K562 (cell line): ENCODE results near the gene RAB6A. TPM values are rescaled to one million over a fixed set of nuclear protein-coding genes. Genes with fewer than 3 reads are reported as not detected.

Experiments used
- ATAC-seq: fragments of 200-7000 bp; cut with Tn5 transposase; 3 replicates; pipeline ENCODE4 v1.9.1; 2020; ENCODE audit warnings: moderate library complexity
- BruUV-seq: library from RNA; stranded (reverse); fragments of 400-500 nt; replicated peaks from 2 replicates; lab custom pipeline; 2021; lab: Mats Ljungman, UMichigan
- CTCF ChIA-PET: fragments of 300-600 bp; formaldehyde crosslinking; extraction: SDS; loops from one replicate; lab custom pipeline; 2021; ENCODE audit warnings: low intra/inter-chr PET ratio; lab: Yijun Ruan, JAX
- POLR2A ChIA-PET: fragments of 300-600, 350-650 bp; sonication (Branson Sonifier 250); formaldehyde crosslinking; extraction: SDS; loops from one replicate; lab custom pipeline; 2021; ENCODE audit warnings: antibody characterized with exemption, inconsistent platforms; lab: Yijun Ruan, JAX
- DNase-seq, 4 experiments: peaks; one replicate each; pipeline versions ENCODE4 v3.0.0 to v3.0.0-alpha.2; 2011 to 2018; ENCODE audit warnings: low spot score in 3 of 4, mixed read lengths in 3 of 4; ENCODE audit errors: extremely low read depth in 1 of 4
- FAIRE-seq: peaks from 2 replicates; lab custom pipeline; 2011; peaks lifted over from hg19 to GRCh38; lab: Jason Lieb, UNC
- H2AFZ ChIP-seq: 2 replicates; pipeline ENCODE4 v1.6.0; 2011; ENCODE audit warnings: low read depth, low read length, control low read depth, inconsistent platforms
- H3K27ac ChIP-seq: fragments of 200-600 bp; 3 replicates; pipeline ENCODE4 v1.8.0; 2011; ENCODE audit warnings: low read depth, mild to moderate bottlenecking, control low read depth, inconsistent platforms, low read length, moderate library complexity, mixed read lengths; ENCODE audit errors: extremely low read depth
- H3K27me3 ChIP-seq, 2 experiments: fragments of 300-600 bp in 1 of 2; 2 replicates in 1 of 2; 3 replicates in 1 of 2; pipeline versions ENCODE4 v1.6.0 to v1.8.0; 2011; ENCODE audit warnings: inconsistent platforms in 2 of 2, low read length in 2 of 2, mild to moderate bottlenecking in 1 of 2, mixed read lengths in 1 of 2, moderate library complexity in 1 of 2; ENCODE audit not compliant: control insufficient read depth in 2 of 2, insufficient read depth in 2 of 2
- H3K36me3 ChIP-seq: fragments of 300-600 bp; 3 replicates; pipeline ENCODE4 v1.8.0; 2011; ENCODE audit warnings: mild to moderate bottlenecking, low read length, inconsistent platforms; ENCODE audit not compliant: control insufficient read depth, insufficient read depth
- H3K4me1 ChIP-seq, 2 experiments: fragments of 200-600 bp in 1 of 2; replicated peaks in 1 of 2; 2 replicates in 1 of 2; 3 replicates in 1 of 2; pipeline versions ENCODE4 v1.5.1 to v1.8.0; 2011; ENCODE audit warnings: inconsistent platforms in 2 of 2, low read length in 2 of 2, mild to moderate bottlenecking in 1 of 2, mixed read lengths in 1 of 2, moderate library complexity in 1 of 2; ENCODE audit not compliant: control insufficient read depth in 2 of 2, insufficient read depth in 2 of 2
- H3K4me2 ChIP-seq: 2 replicates; pipeline ENCODE4 v1.6.1; 2011; ENCODE audit warnings: low read length, control low read depth, inconsistent platforms, mixed read lengths; ENCODE audit not compliant: insufficient read depth
- H3K4me3 ChIP-seq: fragments of 200-600 bp; sonication (generic), shearing (Covaris generic); 2 replicates; pipeline ENCODE4 v1.5.1; 2016; ENCODE audit warnings: control low read depth, inconsistent platforms
- H3K79me2 ChIP-seq: fragments of 200-600 bp; 3 replicates; pipeline ENCODE4 v1.8.0; 2011; ENCODE audit warnings: low read length, inconsistent platforms; ENCODE audit not compliant: control insufficient read depth, insufficient read depth
- H3K9ac ChIP-seq, 2 experiments: 2 replicates each; pipeline versions ENCODE4 v1.6.0 to v1.6.1; 2011; ENCODE audit warnings: low read depth in 2 of 2, low read length in 2 of 2, control low read depth in 1 of 2, inconsistent platforms in 1 of 2, mild to moderate bottlenecking in 1 of 2, mixed read lengths in 1 of 2; ENCODE audit not compliant: insufficient read depth in 1 of 2
- H3K9me1 ChIP-seq: one replicate; pipeline ENCODE4 v1.6.0; 2011; ENCODE audit warnings: inconsistent platforms, mild to moderate bottlenecking, low read length, moderate library complexity; ENCODE audit not compliant: control insufficient read depth, insufficient read depth
- H3K9me3 ChIP-seq: replicated peaks from 2 replicates; pipeline ENCODE4 v1.5.1; 2011; ENCODE audit warnings: low read depth, low read length, inconsistent platforms; ENCODE audit not compliant: control insufficient read depth, insufficient read depth
- H4K20me1 ChIP-seq: replicated peaks from 2 replicates; pipeline ENCODE4 v1.6.1; 2011; ENCODE audit warnings: low read length, inconsistent platforms, mixed read lengths; ENCODE audit not compliant: control insufficient read depth, insufficient read depth
- ARID1B ChIP-seq: fragments of 450-650 bp; IDR thresholded peaks from 2 replicates; pipeline ENCODE4 v1.6.1; 2016; ENCODE audit warnings: antibody characterized with exemption, mild to moderate bottlenecking, inconsistent platforms
- ATF3 ChIP-seq, 2 experiments: fragments of 450-650 bp in 1 of 2; sonication (generic) in 1 of 2; formaldehyde crosslinking in 1 of 2; IDR thresholded peaks in 1 of 2; conservative IDR thresholded peaks in 1 of 2; 2 replicates each; pipeline versions ENCODE4 v1.6.1 to v1.8.1; 2016 to 2023; ENCODE audit warnings: mild to moderate bottlenecking in 2 of 2, moderate library complexity in 2 of 2, inconsistent platforms in 1 of 2, missing genetic modification reagents in 1 of 2
- DDX20 ChIP-seq: fragments of 450-650 bp; IDR thresholded peaks from 2 replicates; pipeline ENCODE4 v1.6.1; 2016; ENCODE audit warnings: missing genetic modification characterization, low read depth, mild to moderate bottlenecking, missing compliant biosample characterization, moderate library complexity
- DPF2 ChIP-seq: fragments of 450-650 bp; IDR thresholded peaks from 2 replicates; pipeline ENCODE4 v1.6.1; 2016
- MTF1 ChIP-seq: fragments of 250-450 bp; sonication (Bioruptor Pico); IDR thresholded peaks from 2 replicates; pipeline ENCODE4 v1.9.0; 2021; ENCODE audit warnings: moderate library complexity, mild to moderate bottlenecking, inconsistent platforms, borderline replicate concordance
- NCOA1 ChIP-seq: fragments of 450-650 bp; IDR thresholded peaks from 2 replicates; pipeline ENCODE4 v1.6.1; 2016; ENCODE audit warnings: low read depth
- PBX2 ChIP-seq, 2 experiments: IDR thresholded peaks in 1 of 2; conservative IDR thresholded peaks in 1 of 2; 2 replicates each; pipeline ENCODE4 v1.6.1; 2016; ENCODE audit warnings: low read depth in 2 of 2, mild to moderate bottlenecking in 1 of 2, missing compliant biosample characterization in 1 of 2, missing genetic modification characterization in 1 of 2, moderate library complexity in 1 of 2
- RBM15 ChIP-seq: fragments of 200-400 bp; formaldehyde crosslinking; IDR thresholded peaks from 2 replicates; pipeline ENCODE4 v1.6.1; 2018; ENCODE audit warnings: mild to moderate bottlenecking, low read length, moderate library complexity; ENCODE audit not compliant: insufficient read depth
- SRSF7 ChIP-seq: fragments of 200-400 bp; formaldehyde crosslinking; optimal IDR thresholded peaks from 2 replicates; pipeline ENCODE3; 2017; ENCODE audit warnings: mild to moderate bottlenecking, low read depth, low read length
- WGBS: fragments of 100-300 bp; shearing (Covaris generic); methylation state at CpG from one replicate; pipeline ENCODE4 v1.1.6; 2016; ENCODE audit warnings: low coverage, mixed read lengths; ENCODE audit not compliant: insufficient coverage; ENCODE audit errors: missing lambda C conversion rate; 5-methylcytosine and 5-hydroxymethylcytosine counted together
- in situ Hi-C: fragments of 300-500 bp; cut with MboI; formaldehyde crosslinking; loops from 4 replicates; pipeline ENCODE4 v1.15.0; 2018; ENCODE audit warnings: inconsistent platforms, mixed read lengths
- intact Hi-C: fragments of 100-400 bp; cut with micrococcal nuclease; formaldehyde crosslinking; loops from 2 replicates; pipeline ENCODE4 v1.14.2; 2022
- polyA plus RNA-seq, 8 experiments: library from polyadenylated mRNA; depleted of rRNA in 4 of 8; stranded (reverse) in 5 of 8; unstranded in 3 of 8; fragments of >200 nt; fragmentation: Nextera tagmentation in 2 of 8; fragmentation: Illumina TruSeq in 1 of 8; extraction: Ambion mirVana in 2 of 8; extraction: Trizol in 1 of 8; gene quantifications; 2 replicates each; pipeline versions ENCODE4 v1.2.1 to v1.2.3, GENCODE V29; 2011 to 2014; ENCODE audit warnings: inconsistent platforms in 1 of 8, missing spikeins in 1 of 8
- total RNA-seq, 7 experiments: library from RNA; depleted of rRNA in 6 of 7; stranded (reverse); fragments of >200 nt in 6 of 7; fragmentation: Illumina TruSeq in 2 of 7; extraction: Trizol in 2 of 7; gene quantifications; 2 replicates each; pipeline versions ENCODE4 v1.2.1 to v1.2.3, GENCODE V29; 2011 to 2021; ENCODE audit warnings: low replicate concordance in 1 of 7
- TF ChIP-seq, protein P1 (sequence below), 3 experiments: fragments of 200-800 bp in 1 of 3; fragments of 250-450 bp in 1 of 3; fragments of 450-650 bp in 1 of 3; sonication (Bioruptor Pico) in 1 of 3; sonication (Bioruptor generic) in 1 of 3; formaldehyde crosslinking in 1 of 3; IDR thresholded peaks; 2 replicates each; pipeline versions ENCODE4 v1.6.1 to v1.8.0; 2016 to 2022; ENCODE audit warnings: mild to moderate bottlenecking in 2 of 3, missing genetic modification characterization in 2 of 3, missing compliant biosample characterization in 1 of 3, moderate library complexity in 1 of 3

Gene RAB6A
- total and polyA plus RNA-seq, 9 of the 15 experiments (the other 6 are each of a cell fraction or from before 2014, with no cell fraction given), result 14.0 to 95.3 (median 45.4) TPM

GRCh38 chr11:73717136-73717535, 43.7 kb downstream of the RAB6A start (continued):
- TF ChIP-seq DDX20 (tag), result no peak
- no peak for TF ChIP-seq SRSF7
- no peak for TF ChIP-seq NCOA1
- TF ChIP-seq RBM15, result no peak

DNA sequence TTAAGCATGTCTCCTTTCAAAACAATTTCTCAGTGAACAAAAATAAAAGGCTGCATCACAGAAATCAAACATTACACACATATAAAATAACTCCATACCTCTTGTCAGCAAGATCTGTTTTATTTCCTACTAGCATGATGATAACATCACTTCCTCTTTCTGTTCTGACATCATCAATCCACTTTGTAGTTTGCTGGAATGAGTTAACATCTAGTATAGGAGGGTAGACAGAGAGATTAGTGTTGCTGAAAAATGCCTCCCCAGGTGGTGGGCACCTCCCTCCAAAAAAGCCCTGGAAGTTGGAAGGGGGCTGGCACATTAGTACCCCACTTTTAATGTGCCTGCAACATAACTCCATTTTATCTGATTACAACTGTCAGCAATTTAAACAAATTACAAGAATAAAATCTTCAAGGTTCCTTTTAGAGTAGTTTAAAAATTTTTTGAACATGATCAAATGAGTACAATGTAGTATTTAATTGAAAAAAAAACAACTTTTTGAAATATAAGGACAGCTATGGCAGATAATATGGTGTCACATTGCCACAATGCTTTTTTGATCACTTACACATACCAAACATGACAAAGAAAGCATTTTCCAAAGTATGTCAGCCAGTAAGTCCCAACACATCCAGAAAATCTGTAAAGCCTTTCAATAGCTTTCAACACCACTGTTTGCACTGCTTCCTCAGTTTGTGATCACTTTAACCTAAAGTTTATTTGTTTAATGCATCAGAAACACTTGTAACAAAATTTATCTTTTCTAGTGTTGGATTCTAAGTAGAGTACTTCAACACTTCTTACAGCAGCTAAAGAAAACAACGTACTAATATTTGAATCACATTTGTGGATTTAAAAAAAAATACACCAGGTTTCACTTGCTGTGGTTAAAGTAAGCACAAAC, 44.5 kb downstream of the RAB6A start:
- no peak overlapping the region; the same call in 2 of the 3 replicates for H3K27ac ChIP-seq
- no peaks in the 10 kb centered on the region for H3K79me2 ChIP-seq
- no peaks in the 10 kb centered on the region for H3K27me3 ChIP-seq
- 77% methylated on average over 1 of the region's 1 CpG for WGBS
- no peak overlapping the region for H3K4me3 ChIP-seq
- H2AFZ ChIP-seq, result no peak overlapping the region
- H4K20me1 ChIP-seq, result no peaks in the 10 kb centered on the region
- DNase-seq (no peak), FAIRE-seq (peak; percentile 6), ATAC-seq (no peak)
- H3K36me3 ChIP-seq, result peaks cover 38% of the 10 kb centered on the region
- ChIA-PET POLR2A (no interaction called here), CTCF (interaction anchor here (0.6 kb wide), 1 partner anchor 26 kb away, joined by 3 read pairs; no protein-coding TSS in a partner anchor)
- intact Hi-C loops (no loop called here), in situ Hi-C loops (no loop called here)
- BruUV-seq, result no TSS peak
- no peaks in the 10 kb centered on the region for H3K9me3 ChIP-seq
- no peak overlapping the region for H3K9ac ChIP-seq
- no peak overlapping the region for H3K4me2 ChIP-seq
- H3K4me1 ChIP-seq, result 0 out of 5 replicates have a peak, but pooled peaks cover 0 to 4% of the 10 kb centered on the region in 2 experiments
- no peaks in the 10 kb centered on the region for H3K9me1 ChIP-seq
- TF ChIP-seq ATF3 (IDR thresholded peaks at IDR 0.05), result peak; percentile 78
- no peak for TF ChIP-seq ATF3 (CRISPR knock-in tag; conservative IDR thresholded peaks at IDR 0.05)
- peak; percentile 37; the same call in 1 of the 2 replicates for TF ChIP-seq ARID1B
- no peak for TF ChIP-seq PBX2 (CRISPR knock-in tag; IDR thresholded peaks at IDR 0.05; ENCODE audit: low read depth)
- peak; percentile 30 for TF ChIP-seq PBX2 (tag; conservative IDR thresholded peaks at IDR 0.05; ENCODE audit: low read depth)
- no peak for TF ChIP-seq MTF1 (CRISPR knock-in tag)
- TF ChIP-seq, protein P1, sequence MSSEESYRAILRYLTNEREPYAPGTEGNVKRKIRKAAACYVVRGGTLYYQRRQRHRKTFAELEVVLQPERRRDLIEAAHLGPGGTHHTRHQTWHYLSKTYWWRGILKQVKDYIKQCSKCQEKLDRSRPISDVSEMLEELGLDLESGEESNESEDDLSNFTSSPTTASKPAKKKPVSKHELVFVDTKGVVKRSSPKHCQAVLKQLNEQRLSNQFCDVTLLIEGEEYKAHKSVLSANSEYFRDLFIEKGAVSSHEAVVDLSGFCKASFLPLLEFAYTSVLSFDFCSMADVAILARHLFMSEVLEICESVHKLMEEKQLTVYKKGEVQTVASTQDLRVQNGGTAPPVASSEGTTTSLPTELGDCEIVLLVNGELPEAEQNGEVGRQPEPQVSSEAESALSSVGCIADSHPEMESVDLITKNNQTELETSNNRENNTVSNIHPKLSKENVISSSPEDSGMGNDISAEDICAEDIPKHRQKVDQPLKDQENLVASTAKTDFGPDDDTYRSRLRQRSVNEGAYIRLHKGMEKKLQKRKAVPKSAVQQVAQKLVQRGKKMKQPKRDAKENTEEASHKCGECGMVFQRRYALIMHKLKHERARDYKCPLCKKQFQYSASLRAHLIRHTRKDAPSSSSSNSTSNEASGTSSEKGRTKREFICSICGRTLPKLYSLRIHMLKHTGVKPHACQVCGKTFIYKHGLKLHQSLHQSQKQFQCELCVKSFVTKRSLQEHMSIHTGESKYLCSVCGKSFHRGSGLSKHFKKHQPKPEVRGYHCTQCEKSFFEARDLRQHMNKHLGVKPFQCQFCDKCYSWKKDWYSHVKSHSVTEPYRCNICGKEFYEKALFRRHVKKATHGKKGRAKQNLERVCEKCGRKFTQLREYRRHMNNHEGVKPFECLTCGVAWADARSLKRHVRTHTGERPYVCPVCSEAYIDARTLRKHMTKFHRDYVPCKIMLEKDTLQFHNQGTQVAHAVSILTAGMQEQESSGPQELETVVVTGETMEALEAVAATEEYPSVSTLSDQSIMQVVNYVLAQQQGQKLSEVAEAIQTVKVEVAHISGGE (CRISPR knock-in tag; IDR thresholded peaks at IDR 0.05), result peak in 1 of 3 experiments; percentile 70; a peak in 2 of 6 replicates
- peak; percentile 35; the same call in 1 of the 2 replicates for TF ChIP-seq DPF2
